HG03575 (cell line): ENCODE data around the gene MORF4L1.

ENCODE experiments used
- ATAC-seq: cut with Tn5 transposase; IDR thresholded peaks from one replicate; pipeline ENCODE4 v1.9.1; 2021; ENCODE audit not compliant: unreplicated experiment, insufficient number of reproducible peaks, low FRiP score; ENCODE audit errors: extremely low read depth

MORF4L1 gene

DNA sequence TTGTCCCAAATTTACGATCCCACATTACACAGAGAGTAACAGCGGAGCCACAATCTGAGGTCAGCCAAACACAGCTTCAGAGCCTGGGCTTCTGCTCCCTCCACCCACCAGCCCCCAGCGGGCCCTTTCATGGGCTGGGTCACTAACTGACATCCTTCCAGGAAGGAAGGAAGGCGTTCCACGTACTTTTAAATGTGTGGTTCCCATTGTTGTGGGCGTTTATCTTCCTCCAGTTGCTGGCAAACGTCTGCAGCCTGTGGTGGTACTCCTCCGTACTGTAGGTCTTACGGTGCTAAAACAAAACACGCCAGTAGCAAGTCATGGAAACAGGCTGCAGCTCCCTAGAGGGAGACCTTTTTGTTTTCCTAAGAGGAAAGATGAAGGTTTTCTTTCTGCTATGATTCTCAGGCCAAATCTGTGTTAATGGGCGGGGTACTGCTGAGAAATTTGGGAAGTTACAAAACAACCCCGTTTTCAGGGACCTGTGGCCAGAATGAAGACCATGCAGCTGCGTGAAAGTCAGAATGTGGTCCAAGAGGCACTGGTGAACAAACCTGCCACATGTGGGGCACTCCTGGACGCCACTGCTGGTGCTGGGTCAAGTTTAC is 64.5 kb downstream of the MORF4L1 start:
- no peak for ATAC-seq

DNA sequence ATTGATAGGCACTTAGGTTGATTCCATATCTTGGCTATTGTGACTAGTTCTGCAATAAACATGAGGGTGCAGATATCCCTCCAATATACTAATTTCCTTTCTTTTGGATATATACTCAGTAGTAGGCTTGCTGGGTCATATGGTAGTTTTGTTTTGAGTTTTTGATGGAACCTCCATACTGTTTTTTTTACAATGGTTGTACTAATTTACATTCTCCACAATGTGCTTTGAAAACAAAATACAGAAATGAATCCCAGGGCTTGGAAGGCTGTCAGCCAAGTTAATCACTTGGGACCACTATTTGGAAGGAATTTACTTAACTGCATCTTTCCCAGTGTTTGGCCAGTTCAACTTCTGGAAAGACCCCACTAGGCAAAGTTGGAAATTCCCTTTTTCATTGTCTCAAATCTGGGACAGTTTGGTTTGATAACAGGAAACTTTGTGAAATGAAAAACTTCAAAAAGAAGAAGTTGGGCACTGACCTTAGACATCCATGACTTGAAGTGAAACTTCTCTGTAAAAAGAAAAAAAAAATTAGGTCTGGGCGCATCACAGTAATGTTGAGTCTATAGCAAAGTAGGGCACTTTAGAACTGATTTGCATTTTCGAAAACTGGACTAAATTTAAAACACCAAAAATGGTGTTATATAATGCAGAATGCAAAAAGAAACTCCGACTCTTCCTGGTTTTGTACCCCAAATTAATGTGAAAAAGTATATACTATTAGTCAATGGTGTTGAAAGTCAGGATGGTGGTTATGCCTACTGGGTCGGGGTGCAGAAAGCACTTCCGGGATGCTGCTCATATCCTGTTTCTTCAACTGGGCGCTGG is 66.2 kb downstream of the MORF4L1 start:
- peak; percentile 41 for ATAC-seq

DNA sequence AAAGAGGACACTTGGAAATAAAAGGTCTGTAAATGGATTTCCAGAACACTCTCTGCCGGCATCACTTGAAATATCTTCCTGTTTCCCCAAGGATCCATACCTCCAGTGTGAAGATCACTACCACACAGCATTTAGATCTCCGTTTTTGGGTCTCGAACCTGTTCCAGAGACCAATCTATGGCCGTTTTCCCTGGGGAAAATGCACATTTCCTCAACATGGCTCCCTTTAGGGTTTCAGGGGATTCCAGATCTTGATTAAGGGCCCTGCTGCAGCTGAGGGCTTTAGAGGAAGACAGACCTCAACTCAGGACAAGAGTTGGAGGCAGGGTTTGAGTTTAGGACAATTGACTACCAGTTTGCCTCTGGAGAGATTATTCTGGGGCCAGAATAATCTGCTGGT is 70.1 kb downstream of the MORF4L1 start:
- ATAC-seq, result no peak

DNA sequence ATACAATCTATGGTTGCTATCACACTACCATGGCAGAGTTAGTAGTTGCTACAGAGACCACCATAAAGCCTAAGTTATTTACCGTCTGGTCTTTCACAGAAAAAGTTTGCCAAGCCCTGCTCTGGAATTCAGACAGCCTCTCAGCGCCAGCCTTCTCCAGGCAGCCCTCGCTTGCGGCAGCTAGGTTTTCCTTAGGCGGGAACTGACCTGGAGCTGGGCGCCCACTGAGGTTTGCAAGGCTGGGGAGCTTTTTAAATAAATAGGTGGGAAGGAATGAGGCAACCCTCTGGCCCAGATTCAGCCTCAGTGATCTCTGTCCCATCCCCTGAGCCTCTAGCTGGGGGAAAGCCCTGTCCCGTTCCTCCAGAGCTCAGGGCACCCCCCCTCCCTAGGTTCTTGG is 71.0 kb downstream of the MORF4L1 start:
- no peak for ATAC-seq

DNA sequence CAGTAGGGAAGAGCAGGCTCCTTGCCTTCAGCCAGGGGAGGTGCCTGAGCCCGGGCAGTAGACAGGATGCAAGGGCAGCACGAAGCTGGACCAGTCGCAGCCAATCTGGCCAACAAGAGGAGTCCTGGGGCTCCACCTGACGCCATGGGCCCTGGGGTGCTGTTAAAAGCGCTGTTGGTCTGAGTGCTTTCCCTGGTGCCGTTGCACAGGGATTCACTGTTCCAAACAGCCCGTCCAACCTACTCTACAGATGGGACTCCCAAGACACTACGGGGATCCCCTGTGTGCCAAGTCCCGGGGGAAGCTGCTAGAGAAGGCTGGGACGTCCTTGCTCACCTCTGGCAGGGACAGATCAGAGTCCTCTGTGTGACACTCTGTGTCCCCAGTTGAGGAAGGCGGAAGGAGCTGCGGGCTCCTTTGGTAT is 71.5 kb downstream of the MORF4L1 start:
- no peak for ATAC-seq

DNA sequence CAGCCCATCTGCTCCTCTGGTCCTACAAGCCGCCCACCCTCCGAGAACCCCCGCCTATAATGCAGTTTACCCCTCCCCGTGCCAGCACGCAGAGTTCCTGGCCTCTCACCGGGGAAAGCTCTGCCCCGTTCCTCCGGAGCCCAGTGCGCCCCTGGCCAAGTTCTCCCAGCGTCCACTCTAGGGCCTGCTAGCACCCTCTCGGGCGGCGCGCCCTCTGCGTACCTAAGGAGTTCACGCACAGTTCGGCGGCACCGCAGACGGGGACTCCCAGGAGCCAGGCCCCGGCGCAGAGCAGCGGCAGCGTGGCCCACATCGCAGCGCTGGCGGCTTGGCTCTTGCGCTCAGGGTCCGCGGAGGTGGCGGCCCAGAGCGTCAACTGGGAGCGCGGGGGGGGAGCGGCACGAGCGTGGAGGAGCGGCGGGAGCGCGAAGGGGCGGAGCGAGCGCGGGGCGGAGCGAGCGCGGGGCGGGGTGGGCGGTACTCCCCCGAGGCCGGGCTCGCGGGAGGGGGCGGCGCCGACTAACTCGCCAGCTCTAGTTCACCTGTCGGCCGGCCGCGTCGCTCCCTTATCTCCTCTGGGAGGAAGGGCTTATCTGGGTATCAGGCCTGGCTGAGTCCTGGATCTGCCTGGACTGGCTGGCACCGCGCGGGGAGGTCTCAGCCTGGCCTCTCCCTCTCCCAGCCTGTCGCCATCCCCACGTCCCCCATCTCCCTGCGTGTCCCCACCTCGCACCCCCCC is 72.1 kb downstream of the MORF4L1 start, which contains the start of gene CTSH:
CTSH (minus strand) TSS at position 378 of the 739 bp plus-strand sequence; CDS start at position 313, 65 bp downstream.
- ATAC-seq, result no peak

DNA sequence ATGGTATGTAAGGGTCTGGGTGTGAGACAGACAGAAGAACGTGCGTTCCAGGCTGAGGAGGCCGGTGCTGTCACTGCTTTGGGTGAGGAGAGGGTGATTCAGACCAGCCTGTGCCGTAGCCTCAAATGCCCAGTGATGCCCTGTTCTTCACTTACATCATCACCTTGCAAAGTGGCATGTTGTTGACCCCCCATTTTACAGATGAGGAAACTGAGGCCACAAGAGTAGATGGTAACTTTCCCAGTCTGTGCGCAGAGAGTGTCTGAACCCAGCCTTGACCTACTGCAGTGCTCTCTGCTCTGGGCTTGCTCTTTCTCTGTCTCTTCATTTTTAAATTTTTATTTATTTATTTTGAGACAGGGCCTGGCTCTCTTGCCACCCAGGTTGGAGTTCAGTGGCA is 73.8 kb downstream of the MORF4L1 start:
- no peak for ATAC-seq

DNA sequence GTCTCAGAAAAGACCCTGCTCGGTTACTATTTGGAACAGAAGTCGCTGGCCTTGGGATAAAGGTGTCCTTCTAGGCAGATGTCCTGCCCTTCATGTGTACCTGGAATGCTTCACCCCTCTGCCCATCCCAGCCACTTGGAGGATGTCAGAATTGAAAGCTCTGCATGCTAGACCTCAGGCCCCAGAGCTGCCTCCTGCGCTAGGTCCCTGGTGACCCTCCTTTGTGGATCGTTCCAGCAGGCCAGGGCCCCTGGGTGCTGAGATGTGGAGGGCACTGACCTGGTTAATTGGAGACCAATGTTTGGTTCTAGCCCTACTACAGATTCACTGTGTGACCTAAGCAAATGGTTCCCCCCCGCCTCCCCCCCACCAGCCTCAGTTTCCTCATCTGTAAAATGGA is 74.8 kb downstream of the MORF4L1 start:
- no peak for ATAC-seq
